CD4-positive, alpha-beta memory T cell (primary cell): Measurements from ENCODE around the gene DUSP15. TPM values are rescaled to one million over a fixed set of nuclear protein-coding genes. Genes with fewer than 3 reads are reported as not detected.

Source experiments
- CTCF ChIA-PET: fragments of 350-600 bp; sonication (Branson Sonifier 250); formaldehyde crosslinking; loops from one replicate; lab custom pipeline; 2021; ENCODE audit warnings: inconsistent platforms; ENCODE audit not compliant: partially characterized antibody; lab: Charles Lee
- POLR2A ChIA-PET: fragments of 350-600 bp; sonication (Branson Sonifier 250); formaldehyde crosslinking; loops from one replicate; lab custom pipeline; 2021; ENCODE audit not compliant: partially characterized antibody; lab: Charles Lee
- DNase-seq, 5 donors: peaks; one replicate each; pipeline versions ENCODE4 v3.0.0 to v3.0.0-alpha.2; 2020 to 2022; ENCODE audit warnings: mixed read lengths in 1 of 5
- H3K27ac ChIP-seq: one replicate; pipeline ENCODE4 v1.7.0; 2013; ENCODE audit warnings: low read depth, low read length
- H3K27me3 ChIP-seq: 2 replicates; pipeline ENCODE4 v1.7.0; 2013; ENCODE audit warnings: mild to moderate bottlenecking, low read length, moderate library complexity; ENCODE audit not compliant: insufficient read depth
- H3K36me3 ChIP-seq: 2 replicates; pipeline ENCODE4 v1.7.0; 2013; ENCODE audit warnings: mild to moderate bottlenecking, low read length, moderate library complexity; ENCODE audit not compliant: insufficient read depth
- H3K4me1 ChIP-seq: 2 replicates; pipeline ENCODE4 v1.7.0; 2013; ENCODE audit warnings: mild to moderate bottlenecking, low read length, moderate library complexity; ENCODE audit not compliant: insufficient read depth
- H3K4me3 ChIP-seq, 2 donors: one replicate each; pipeline ENCODE4 v1.7.0; 2013; ENCODE audit warnings: low read length in 2 of 2, mild to moderate bottlenecking in 1 of 2
- H3K9me3 ChIP-seq, 2 donors: one replicate each; pipeline ENCODE4 v1.7.0; 2013; ENCODE audit warnings: low read length in 2 of 2, control low read depth in 1 of 2; ENCODE audit not compliant: control insufficient read depth in 1 of 2
- H3K27ac Mint-ChIP-seq, 7 donors: one replicate each; pipeline ENCODE4 v1.8.0; 2020 to 2021; ENCODE audit warnings: mixed read lengths in 7 of 7, mild to moderate bottlenecking in 6 of 7, inconsistent platforms in 3 of 7, moderate library complexity in 3 of 7
- H3K27me3 Mint-ChIP-seq, 2 donors: one replicate each; pipeline ENCODE4 v1.8.0; 2020 to 2021; ENCODE audit warnings: mixed read lengths in 2 of 2
- H3K36me3 Mint-ChIP-seq, 2 donors: one replicate each; pipeline ENCODE4 v1.8.0; 2020 to 2021; ENCODE audit warnings: mixed read lengths in 2 of 2, inconsistent platforms in 1 of 2, mild to moderate bottlenecking in 1 of 2
- H3K4me1 Mint-ChIP-seq, 4 donors: one replicate each; pipeline ENCODE4 v1.8.0; 2020 to 2021; ENCODE audit warnings: mixed read lengths in 4 of 4, mild to moderate bottlenecking in 1 of 4
- H3K4me3 Mint-ChIP-seq, 8 donors: one replicate each; pipeline ENCODE4 v1.8.0; 2020 to 2021; ENCODE audit warnings: mixed read lengths in 8 of 8, mild to moderate bottlenecking in 7 of 8, moderate library complexity in 6 of 8, inconsistent platforms in 3 of 8
- H3K9me3 Mint-ChIP-seq, 8 donors: one replicate each; pipeline ENCODE4 v1.8.0; 2020 to 2021; ENCODE audit warnings: mixed read lengths in 8 of 8, mild to moderate bottlenecking in 5 of 8, inconsistent platforms in 3 of 8, moderate library complexity in 1 of 8
- intact Hi-C: fragments of 100-400 bp; cut with micrococcal nuclease; formaldehyde crosslinking; loops from one replicate; pipeline ENCODE4 v1.15.1; 2023
- polyA plus RNA-seq, 2 donors: library from polyadenylated mRNA; unstranded; fragments of 300-500 nt; fragmentation: Illumina TruSeq; gene quantifications; one replicate each; pipeline ENCODE4 v1.2.3, GENCODE V29; 2021
- total RNA-seq, 2 experiments: library from RNA; stranded (reverse); gene quantifications; one replicate each; pipeline ENCODE4 v1.2.3, GENCODE V29; 2021

DUSP15 gene
- total and polyA plus RNA-seq, 4 experiments from 2014 or later, result not detected

GRCh38 chr20:31811796-31812728 is 58.3 kb downstream of the DUSP15 start:
- intact Hi-C loops, result no loop called here
- H3K36me3 ChIP-seq, result no peaks in the 10 kb centered on the region
- H3K4me1 ChIP-seq, result no peaks in the 10 kb centered on the region
- Mint-ChIP-seq H3K27ac (no peak overlapping the region), H3K4me3 (no peak overlapping the region), H3K4me1 (no peaks in the 10 kb centered on the region), H3K27me3 (no peaks in the 10 kb centered on the region), H3K9me3 (no peaks in the 10 kb centered on the region), H3K36me3 (no peaks in the 10 kb centered on the region)
- H3K4me3 ChIP-seq, result no peak overlapping the region
- CTCF ChIA-PET, result interaction anchor here (1.0 to 1.7 kb wide), 2 partner anchors 11 to 38 kb away, joined by 3 to 4 read pairs; no protein-coding TSS in a partner anchor
- no peak overlapping the region for H3K27ac ChIP-seq
- no peak for DNase-seq
- POLR2A ChIA-PET, result no interaction called here
- no peaks in the 10 kb centered on the region for H3K9me3 ChIP-seq
- H3K27me3 ChIP-seq, result no peaks in the 10 kb centered on the region

DNA sequence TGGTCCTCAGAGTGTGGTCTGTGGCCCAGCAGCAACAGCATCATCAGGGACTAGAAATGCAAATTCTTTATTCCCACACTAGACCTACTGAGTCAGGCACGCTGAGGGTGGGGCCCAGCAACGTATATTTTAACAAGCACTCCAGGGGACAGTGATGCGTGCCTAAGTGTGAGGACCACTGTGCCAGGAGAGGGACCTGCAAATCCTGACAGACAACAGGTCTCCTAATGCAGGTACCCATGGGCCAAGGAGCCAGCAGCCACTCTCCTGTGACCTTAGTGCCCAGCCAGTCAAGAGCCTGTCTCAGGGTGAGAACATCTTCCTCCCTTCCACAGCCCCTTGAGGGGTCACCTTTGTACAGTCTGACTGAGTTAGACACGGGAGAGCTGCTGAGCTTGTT is 59.1 kb downstream of the DUSP15 start:
- Histone ChIP-seq H3K4me1 (no peaks in the 10 kb centered on the region), H3K9me3 (no peaks in the 10 kb centered on the region), H3K4me3 (no peak overlapping the region), H3K27ac (no peak overlapping the region), H3K36me3 (no peaks in the 10 kb centered on the region), H3K27me3 (no peaks in the 10 kb centered on the region)
- Mint-ChIP-seq H3K27me3 (no peaks in the 10 kb centered on the region), H3K9me3 (no peaks in the 10 kb centered on the region), H3K4me3 (no peak overlapping the region), H3K27ac (no peak overlapping the region), H3K36me3 (no peaks in the 10 kb centered on the region), H3K4me1 (peaks cover 0 to under 1% (median 0%) of the 10 kb centered on the region in 4 donors)
- ChIA-PET POLR2A (no interaction called here), CTCF (interaction anchor here (1.7 kb wide), 1 partner anchor 39 kb away, joined by 4 read pairs; no protein-coding TSS in a partner anchor)
- no peak for DNase-seq
- intact Hi-C loops, result no loop called here

Other genes with a start within 250 kb of the DUSP15 start
- gene COX4I2, start 232.6 kb downstream of the DUSP15 start, total RNA-seq, result not detected
- not detected for gene COX4I2, start 232.6 kb downstream of the DUSP15 start, polyA plus RNA-seq
- gene BCL2L1, start 147.7 kb downstream of the DUSP15 start, total RNA-seq, result 10 to 100 TPM; 20.3 to 20.8 TPM
- 10 to 100 TPM; 22.8 to 26.1 TPM for gene BCL2L1, start 147.7 kb downstream of the DUSP15 start, polyA plus RNA-seq
- under 1 TPM; 0.30 to 0.44 TPM for gene TPX2, start 131.2 kb downstream of the DUSP15 start, total RNA-seq
- gene TPX2, start 131.2 kb downstream of the DUSP15 start, polyA plus RNA-seq, result under 1 TPM; 0.76 to 0.85 TPM
- gene MYLK2, start 51.2 kb downstream of the DUSP15 start, total RNA-seq, result not detected
- gene MYLK2, start 51.2 kb downstream of the DUSP15 start, polyA plus RNA-seq, result not detected
- not detected for gene FOXS1, start 24.9 kb downstream of the DUSP15 start, total RNA-seq
- gene FOXS1, start 24.9 kb downstream of the DUSP15 start, polyA plus RNA-seq, result not detected
- not detected for gene TTLL9, start 107 bp upstream of the DUSP15 start, total RNA-seq
- under 1 TPM in 1 of 2 donors, not detected in 1; 0.25 TPM for gene TTLL9, start 107 bp upstream of the DUSP15 start, polyA plus RNA-seq
- gene PDRG1, start 81.5 kb upstream of the DUSP15 start, total RNA-seq, result 10 to 100 TPM; 12.6 to 13.8 TPM
- 10 to 100 TPM; 12.7 to 16.8 TPM for gene PDRG1, start 81.5 kb upstream of the DUSP15 start, polyA plus RNA-seq
- not detected for gene XKR7, start 97.6 kb upstream of the DUSP15 start, total RNA-seq
- not detected for gene XKR7, start 97.6 kb upstream of the DUSP15 start, polyA plus RNA-seq
- gene CCM2L, start 139.9 kb upstream of the DUSP15 start, total RNA-seq, result not detected
- gene CCM2L, start 139.9 kb upstream of the DUSP15 start, polyA plus RNA-seq, result not detected
- gene HCK, start 181.7 kb upstream of the DUSP15 start, total RNA-seq, result 1 to 10 TPM; 1.0 to 1.3 TPM
- under 1 TPM; 0.09 to 0.48 TPM for gene HCK, start 181.7 kb upstream of the DUSP15 start, polyA plus RNA-seq
- 10 to 100 TPM; 36.4 to 40.7 TPM for gene TM9SF4, start 239.2 kb upstream of the DUSP15 start, total RNA-seq
- 10 to 100 TPM; 33.4 to 37.0 TPM for gene TM9SF4, start 239.2 kb upstream of the DUSP15 start, polyA plus RNA-seq